Esophagus squamous epithelium (tissue), 5 donors: ENCODE results near the gene CA11. TPM values are rescaled to one million over a fixed set of nuclear protein-coding genes. Genes with fewer than 3 reads are reported as not detected.

Experiments used
- DNase-seq: peaks from one replicate; lab custom pipeline; 2025; lab: John Stamatoyannopoulos, UW
- H3K27ac ChIP-seq, 4 donors: fragments of 200-600 bp; sonication (generic); one replicate each; pipeline ENCODE4 v1.5.1; 2016 to 2019; ENCODE audit warnings: mild to moderate bottlenecking in 1 of 4
- H3K27me3 ChIP-seq, 4 donors: fragments of 200-600 bp; sonication (generic); 1 replicate in 3 of 4; 2 replicates in 1 of 4; pipeline versions ENCODE4 v1.5.1 to v1.6.0; 2017 to 2021; ENCODE audit warnings: antibody characterized with exemption in 1 of 4
- H3K36me3 ChIP-seq, 3 donors: fragments of 200-600 bp; sonication (generic); one replicate each; pipeline ENCODE4 v1.5.1; 2016 to 2019
- H3K4me1 ChIP-seq, 3 donors: fragments of 200-600 bp; sonication (generic); one replicate each; pipeline ENCODE4 v1.5.1; 2017 to 2019
- H3K4me3 ChIP-seq, 4 donors: fragments of 200-600 bp; sonication (generic); 1 replicate in 3 of 4; 2 replicates in 1 of 4; pipeline ENCODE4 v1.5.1; 2016 to 2019; ENCODE audit warnings: mild to moderate bottlenecking in 2 of 4, moderate library complexity in 1 of 4
- H3K9me3 ChIP-seq, 3 donors: fragments of 200-600 bp; sonication (generic); one replicate each; pipeline ENCODE4 v1.5.1; 2016 to 2019
- POLR2A ChIP-seq, 4 donors: fragments of 450-650 bp; IDR thresholded peaks; one replicate each; pipeline ENCODE4 v1.6.1; 2017; ENCODE audit warnings: antibody characterized with exemption in 4 of 4, mild to moderate bottlenecking in 4 of 4, moderate library complexity in 3 of 4
- WGBS, 2 donors: methylation state at CpG; one replicate each; pipeline ENCODE4 v1.1.5; 2018; 5-methylcytosine and 5-hydroxymethylcytosine counted together
- intact Hi-C: fragments of 100-400 bp; cut with DNase I; formaldehyde crosslinking; loops from one replicate; pipeline ENCODE4 v1.15.0; 2022
- total RNA-seq, 4 donors: library from RNA; depleted of rRNA; stranded (reverse); fragments of >200 nt; gene quantifications; one replicate each; pipeline ENCODE4 v1.1.0, GENCODE V29; 2016
- TF ChIP-seq, protein P1 (sequence below), 6 experiments: fragments of 450-650 bp in 4 of 6; fragments of 200-600 bp in 2 of 6; sonication (generic) in 2 of 6; IDR thresholded peaks; one replicate each; pipeline ENCODE4 v1.5.1; 2016 to 2019; ENCODE audit warnings: antibody characterized with exemption in 6 of 6, mild to moderate bottlenecking in 4 of 6, moderate library complexity in 4 of 6
- donor health status: DM: yes; HTN: yes; CAD: no.

CA11 gene
- total RNA-seq, 4 donors from 2014 or later: 1.4 to 6.9 (median 5.2) TPM

DNA sequence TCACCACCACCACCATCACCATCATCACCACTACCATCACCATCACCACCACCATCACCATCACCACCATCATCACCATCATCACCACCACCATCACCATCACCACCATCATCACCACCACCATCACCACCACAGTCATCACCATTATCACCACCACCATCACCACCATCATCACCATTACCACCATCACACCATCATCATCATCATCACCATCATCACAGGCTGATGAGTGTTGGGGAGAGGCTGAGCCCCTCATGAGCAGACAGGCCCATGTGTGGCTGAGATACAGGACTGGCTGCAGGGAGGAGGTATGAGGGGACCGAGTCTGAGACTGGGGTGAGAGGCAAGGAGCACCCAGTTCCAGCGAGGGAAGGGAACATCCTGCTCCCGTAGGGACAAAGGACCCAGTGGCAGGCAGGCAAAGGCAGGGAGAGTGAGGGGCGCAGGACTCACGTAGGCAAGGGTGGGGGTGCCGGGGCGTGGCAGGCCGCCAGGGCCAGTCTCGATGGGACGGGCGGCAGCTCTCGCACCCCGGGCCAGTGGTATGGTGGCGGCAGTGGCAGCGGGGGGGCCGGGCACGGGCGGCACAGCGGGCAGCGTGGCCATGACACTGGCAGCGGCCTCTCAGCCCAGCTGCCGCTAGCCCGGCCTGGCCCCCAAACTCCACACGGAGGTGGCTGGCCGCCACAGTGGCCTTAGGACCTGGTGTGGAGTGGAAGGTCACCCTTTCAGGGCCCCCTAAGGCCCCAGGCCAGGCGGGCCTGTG, 24.1 kb upstream of the CA11 start:
- H3K4me3 ChIP-seq: no peak overlapping the region
- no peaks in the 10 kb centered on the region for H3K9me3 ChIP-seq
- no peaks in the 10 kb centered on the region for H3K27me3 ChIP-seq
- intact Hi-C loops: no loop called here
- WGBS, 2 donors: 91 to 95% methylated on average over 6 to 14 of the region's 26 CpGs
- H3K27ac ChIP-seq: no peak overlapping the region
- H3K4me1 ChIP-seq: peaks cover 0 to 4% (median 0%) of the 10 kb centered on the region in 3 donors
- H3K36me3 ChIP-seq: no peaks in the 10 kb centered on the region
- no peak for DNase-seq
- TF ChIP-seq POLR2A (IDR thresholded peaks at IDR 0.05): no peak
- TF ChIP-seq, protein P1, sequence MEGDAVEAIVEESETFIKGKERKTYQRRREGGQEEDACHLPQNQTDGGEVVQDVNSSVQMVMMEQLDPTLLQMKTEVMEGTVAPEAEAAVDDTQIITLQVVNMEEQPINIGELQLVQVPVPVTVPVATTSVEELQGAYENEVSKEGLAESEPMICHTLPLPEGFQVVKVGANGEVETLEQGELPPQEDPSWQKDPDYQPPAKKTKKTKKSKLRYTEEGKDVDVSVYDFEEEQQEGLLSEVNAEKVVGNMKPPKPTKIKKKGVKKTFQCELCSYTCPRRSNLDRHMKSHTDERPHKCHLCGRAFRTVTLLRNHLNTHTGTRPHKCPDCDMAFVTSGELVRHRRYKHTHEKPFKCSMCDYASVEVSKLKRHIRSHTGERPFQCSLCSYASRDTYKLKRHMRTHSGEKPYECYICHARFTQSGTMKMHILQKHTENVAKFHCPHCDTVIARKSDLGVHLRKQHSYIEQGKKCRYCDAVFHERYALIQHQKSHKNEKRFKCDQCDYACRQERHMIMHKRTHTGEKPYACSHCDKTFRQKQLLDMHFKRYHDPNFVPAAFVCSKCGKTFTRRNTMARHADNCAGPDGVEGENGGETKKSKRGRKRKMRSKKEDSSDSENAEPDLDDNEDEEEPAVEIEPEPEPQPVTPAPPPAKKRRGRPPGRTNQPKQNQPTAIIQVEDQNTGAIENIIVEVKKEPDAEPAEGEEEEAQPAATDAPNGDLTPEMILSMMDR (IDR thresholded peaks at IDR 0.05): no peak

DNA sequence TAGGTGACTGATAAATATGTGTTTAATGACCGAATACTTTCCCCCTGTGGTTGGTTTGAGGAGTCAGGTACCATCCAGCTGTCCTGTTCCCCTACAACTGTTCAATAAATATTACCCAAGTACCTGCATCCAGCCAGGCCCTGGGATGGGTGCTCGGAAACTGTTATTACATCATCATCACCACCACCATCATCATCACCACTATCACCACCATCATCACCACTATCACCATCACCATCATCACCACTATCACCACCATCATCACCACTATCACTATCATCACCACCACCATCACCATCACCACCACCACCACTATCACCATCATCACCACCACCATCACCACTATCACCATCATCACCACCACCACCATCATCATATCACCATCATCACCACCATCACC, 22.8 kb upstream of the CA11 start:
- H3K27me3 ChIP-seq: no peaks in the 10 kb centered on the region
- no peaks in the 10 kb centered on the region for H3K4me1 ChIP-seq
- no peak overlapping the region for H3K27ac ChIP-seq
- WGBS, 2 donors: 91 to 100% methylated on average over 2 of the region's 2 CpGs
- TF ChIP-seq, protein P1 (IDR thresholded peaks at IDR 0.05): no peak
- no peak for TF ChIP-seq POLR2A (IDR thresholded peaks at IDR 0.05)
- H3K4me3 ChIP-seq: no peak overlapping the region
- DNase-seq: no peak
- H3K36me3 ChIP-seq: no peaks in the 10 kb centered on the region
- intact Hi-C loops: no loop called here
- H3K9me3 ChIP-seq: no peaks in the 10 kb centered on the region

DNA sequence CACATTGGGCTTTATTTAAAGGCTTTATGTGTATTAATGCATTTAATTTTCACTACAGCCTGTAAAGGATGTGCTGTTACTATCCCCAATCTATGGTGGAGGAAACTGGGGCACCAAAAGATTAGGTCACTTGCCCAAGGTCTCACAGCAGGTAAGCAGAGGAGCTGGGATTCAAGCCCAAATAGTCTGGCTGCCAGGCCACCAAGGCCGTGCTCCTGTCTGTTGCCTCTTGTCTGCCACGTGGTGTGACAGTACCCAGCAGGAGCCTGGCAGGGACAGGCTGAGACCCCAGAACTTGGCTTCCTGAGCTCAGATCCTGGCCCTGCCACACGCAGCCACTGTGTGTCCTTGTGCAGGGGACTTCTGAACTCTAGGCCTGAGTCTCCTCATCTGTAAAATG, 22.3 kb upstream of the CA11 start:
- intact Hi-C loops: no loop called here
- Histone ChIP-seq H3K27me3 (no peaks in the 10 kb centered on the region), H3K36me3 (no peaks in the 10 kb centered on the region), H3K4me3 (no peak overlapping the region), H3K9me3 (no peaks in the 10 kb centered on the region), H3K4me1 (no peaks in the 10 kb centered on the region), H3K27ac (no peak overlapping the region)
- no peak for TF ChIP-seq POLR2A (IDR thresholded peaks at IDR 0.05)
- TF ChIP-seq, protein P1 (IDR thresholded peaks at IDR 0.05): no peak
- no peak for DNase-seq
- 33 to 72% methylated on average over 1 to 3 of the region's 3 CpGs for WGBS, 2 donors

DNA sequence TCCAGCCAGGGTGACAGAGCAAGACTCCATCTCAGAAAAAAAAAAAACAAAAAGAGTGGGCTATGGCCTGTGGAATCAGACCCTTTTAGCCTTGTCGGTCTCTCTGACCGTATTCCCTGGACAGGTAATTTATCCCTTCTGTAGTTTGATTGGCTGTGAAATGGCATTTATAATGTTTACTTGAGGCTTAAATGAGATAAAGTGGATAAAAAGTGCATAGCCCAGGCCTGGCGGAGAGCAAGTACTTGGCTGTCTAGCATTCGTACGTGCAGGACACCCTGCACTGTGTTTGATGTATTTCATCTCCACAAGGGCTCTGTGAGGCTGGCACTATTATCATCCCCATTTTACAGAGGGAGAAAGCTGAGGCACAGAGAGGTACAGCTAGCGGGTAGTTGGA, 19.8 kb upstream of the CA11 start:
- no peaks in the 10 kb centered on the region for H3K36me3 ChIP-seq
- H3K9me3 ChIP-seq: no peaks in the 10 kb centered on the region
- H3K4me1 ChIP-seq: peaks cover 0 to 7% (median 6%) of the 10 kb centered on the region in 3 donors
- no peak for DNase-seq
- intact Hi-C loops: no loop called here
- H3K27ac ChIP-seq: no peak overlapping the region
- no peaks in the 10 kb centered on the region for H3K27me3 ChIP-seq
- H3K4me3 ChIP-seq: no peak overlapping the region
- TF ChIP-seq, protein P1 (IDR thresholded peaks at IDR 0.05): no peak
- no peak for TF ChIP-seq POLR2A (IDR thresholded peaks at IDR 0.05)
- 56 to 65% methylated on average over 6 of the region's 6 CpGs for WGBS, 2 donors

DNA sequence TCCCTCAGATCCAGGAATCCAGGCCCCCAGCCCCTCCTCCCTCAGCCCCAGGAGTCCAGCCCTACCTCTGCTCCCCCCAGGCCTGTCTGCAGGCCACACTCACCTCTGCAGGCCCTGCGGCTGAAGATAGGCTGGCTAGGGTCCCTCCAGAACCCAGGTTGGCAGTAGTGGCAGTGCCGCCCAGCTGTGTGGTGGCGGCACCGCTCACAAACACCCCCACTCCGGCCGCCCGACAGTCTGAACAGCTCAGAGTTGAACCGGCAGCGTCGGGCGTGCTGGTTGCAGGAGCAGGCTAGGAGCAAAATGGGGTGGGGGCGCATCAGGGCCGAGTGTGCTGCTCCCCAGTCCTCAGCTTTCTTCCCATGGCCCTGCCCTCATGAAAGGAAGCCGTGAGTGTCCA, 18.5 kb upstream of the CA11 start:
- intact Hi-C loops: no loop called here

More for the DNA sequence above, 18.5 kb upstream of the CA11 start:
- Histone ChIP-seq H3K36me3 (no peaks in the 10 kb centered on the region), H3K4me1 (peaks cover 0 to 14% (median 11%) of the 10 kb centered on the region in 3 donors), H3K4me3 (no peak overlapping the region), H3K27ac (no peak overlapping the region), H3K27me3 (no peaks in the 10 kb centered on the region), H3K9me3 (no peaks in the 10 kb centered on the region)
- TF ChIP-seq POLR2A (IDR thresholded peaks at IDR 0.05): no peak
- TF ChIP-seq, protein P1 (IDR thresholded peaks at IDR 0.05): no peak
- 82 to 100% methylated on average over 1 to 6 of the region's 14 CpGs for WGBS, 2 donors
- DNase-seq: no peak
